ENCODE data around the gene PTPRK.

DNA sequence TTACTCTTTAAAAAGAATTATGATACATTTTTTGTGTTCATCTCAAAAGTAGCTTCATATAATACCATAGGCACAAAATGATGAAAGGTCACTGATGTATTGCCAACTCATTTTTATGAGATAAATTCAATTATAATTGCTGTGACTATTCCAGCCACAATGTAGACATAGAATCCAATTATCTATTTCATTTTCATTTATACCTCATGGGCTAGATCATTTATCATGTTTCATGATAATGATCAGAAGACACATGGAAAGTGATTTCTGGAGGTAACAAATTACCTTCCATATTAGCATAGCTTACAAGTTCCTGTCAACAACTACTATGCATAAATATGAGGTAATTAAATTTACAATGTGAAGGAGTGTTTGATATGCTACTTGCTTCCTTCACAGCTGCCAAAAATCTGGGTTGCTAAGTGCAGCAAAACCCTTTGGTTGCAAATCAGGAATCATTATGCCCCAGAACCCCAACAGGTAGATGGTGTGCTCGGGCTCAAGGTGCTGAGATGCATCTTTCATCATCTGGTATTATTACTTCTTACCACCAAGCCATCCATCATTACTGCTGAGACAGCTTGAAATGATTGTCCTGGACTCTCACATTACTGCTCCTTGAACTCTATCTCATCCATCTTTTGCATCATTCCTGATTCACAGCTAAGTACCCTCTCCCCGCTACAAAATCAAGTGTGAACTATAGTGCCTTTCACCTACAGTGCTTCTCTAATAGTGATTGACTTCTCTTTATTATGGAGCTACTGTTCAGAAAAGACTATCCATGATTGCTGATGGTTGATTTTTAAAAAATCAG is 313.6 kb downstream of the PTPRK start:
- TF ChIP-seq, protein P1, sequence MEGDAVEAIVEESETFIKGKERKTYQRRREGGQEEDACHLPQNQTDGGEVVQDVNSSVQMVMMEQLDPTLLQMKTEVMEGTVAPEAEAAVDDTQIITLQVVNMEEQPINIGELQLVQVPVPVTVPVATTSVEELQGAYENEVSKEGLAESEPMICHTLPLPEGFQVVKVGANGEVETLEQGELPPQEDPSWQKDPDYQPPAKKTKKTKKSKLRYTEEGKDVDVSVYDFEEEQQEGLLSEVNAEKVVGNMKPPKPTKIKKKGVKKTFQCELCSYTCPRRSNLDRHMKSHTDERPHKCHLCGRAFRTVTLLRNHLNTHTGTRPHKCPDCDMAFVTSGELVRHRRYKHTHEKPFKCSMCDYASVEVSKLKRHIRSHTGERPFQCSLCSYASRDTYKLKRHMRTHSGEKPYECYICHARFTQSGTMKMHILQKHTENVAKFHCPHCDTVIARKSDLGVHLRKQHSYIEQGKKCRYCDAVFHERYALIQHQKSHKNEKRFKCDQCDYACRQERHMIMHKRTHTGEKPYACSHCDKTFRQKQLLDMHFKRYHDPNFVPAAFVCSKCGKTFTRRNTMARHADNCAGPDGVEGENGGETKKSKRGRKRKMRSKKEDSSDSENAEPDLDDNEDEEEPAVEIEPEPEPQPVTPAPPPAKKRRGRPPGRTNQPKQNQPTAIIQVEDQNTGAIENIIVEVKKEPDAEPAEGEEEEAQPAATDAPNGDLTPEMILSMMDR (optimal IDR thresholded peaks at IDR 0.05 in 1 of 3, IDR thresholded peaks at IDR 0.05 in 1 of 3, conservative IDR thresholded peaks at IDR 0.05 in 1 of 3; ENCODE audit: extremely low read depth in 1 of 3, insufficient read depth in 2 of 3, low read length in 3 of 3), result no peak
- TF ChIP-seq EZH2 (IDR thresholded peaks at IDR 0.05; ENCODE audit: low read length), result no peak

Measured in keratinocyte (primary cell).